GM12878 (cell line): Measurements from ENCODE around the gene ZNF581. TPM values are rescaled to one million over a fixed set of nuclear protein-coding genes. Genes with fewer than 3 reads are reported as not detected.

Source experiments
- ASH2L ChIP-seq: fragments of 300-600, 200-600 bp; sonication (generic); IDR thresholded peaks from 2 replicates; pipeline ENCODE4 v1.6.1; 2017; ENCODE audit warnings: low read depth, mild to moderate bottlenecking, borderline replicate concordance
- BRCA1 ChIP-seq: IDR thresholded peaks from 2 replicates; pipeline ENCODE4 v1.6.1; 2011; ENCODE audit warnings: low read depth, low read length, improper control_type of control experiment
- CHD1 ChIP-seq: IDR thresholded peaks from 2 replicates; pipeline ENCODE4 v1.6.1; 2012; ENCODE audit warnings: low read depth, low read length, improper control_type of control experiment
- IRF5 ChIP-seq: fragments of 450-650 bp; IDR thresholded peaks from 2 replicates; pipeline ENCODE4 v1.6.1; 2017; ENCODE audit warnings: borderline replicate concordance
- RELA ChIP-seq: fragments of 450-650 bp; IDR thresholded peaks from 2 replicates; pipeline ENCODE4 v1.8.0; 2014; ENCODE audit warnings: borderline replicate concordance; ENCODE audit not compliant: partially characterized antibody
- RELB ChIP-seq: fragments of 450-650 bp; IDR thresholded peaks from 2 replicates; pipeline ENCODE4 v1.6.1; 2017; ENCODE audit warnings: low read depth, mild to moderate bottlenecking, moderate library complexity
- RFX5 ChIP-seq: IDR thresholded peaks from 2 replicates; pipeline ENCODE4 v1.6.1; 2011; ENCODE audit warnings: low read depth, low read length, improper control_type of control experiment
- SRF ChIP-seq, 2 experiments: IDR thresholded peaks; 2 replicates each; pipeline ENCODE4 v1.6.1; 2011; ENCODE audit warnings: low read depth in 2 of 2, low read length in 2 of 2, mild to moderate bottlenecking in 1 of 2, moderate library complexity in 1 of 2
- SUPT20H ChIP-seq: IDR thresholded peaks from 2 replicates; pipeline ENCODE4 v1.6.1; 2011; ENCODE audit warnings: low read depth, mild to moderate bottlenecking, low read length, moderate library complexity, borderline replicate concordance; ENCODE audit not compliant: control insufficient read depth
- ZNF274 ChIP-seq: IDR thresholded peaks from one replicate; pipeline ENCODE4 v1.8.0; 2011; ENCODE audit not compliant: insufficient read length, insufficient read depth
- polyA plus RNA-seq, 11 experiments: library from polyadenylated mRNA; depleted of rRNA in 4 of 11; unstranded in 6 of 11; stranded (reverse) in 5 of 11; fragments of >200 nt; fragmentation: Nextera tagmentation in 4 of 11; fragmentation: Illumina TruSeq in 1 of 11; extraction: Ambion mirVana in 4 of 11; extraction: Trizol in 1 of 11; gene quantifications; 1 replicate in 1 of 11; 2 replicates in 10 of 11; pipeline versions ENCODE4 v1.2.1 to v1.2.3, GENCODE V29; 2011 to 2016; ENCODE audit warnings: inconsistent platforms in 2 of 11, missing spikeins in 2 of 11, low read depth in 1 of 11
- total RNA-seq, 4 experiments: library from RNA; depleted of rRNA in 3 of 4; stranded (reverse); fragments of >200 nt in 3 of 4; fragmentation: Illumina TruSeq in 1 of 4; extraction: Trizol in 1 of 4; gene quantifications; 2 replicates each; pipeline versions ENCODE4 v1.2.1 to v1.2.3, GENCODE V29; 2013 to 2021

Gene ZNF581
- total and polyA plus RNA-seq, 10 of the 15 experiments (the other 5 are each of a cell fraction or from before 2014, with no cell fraction given) = 4.7 to 45.4 (median 22.2) TPM

DNA sequence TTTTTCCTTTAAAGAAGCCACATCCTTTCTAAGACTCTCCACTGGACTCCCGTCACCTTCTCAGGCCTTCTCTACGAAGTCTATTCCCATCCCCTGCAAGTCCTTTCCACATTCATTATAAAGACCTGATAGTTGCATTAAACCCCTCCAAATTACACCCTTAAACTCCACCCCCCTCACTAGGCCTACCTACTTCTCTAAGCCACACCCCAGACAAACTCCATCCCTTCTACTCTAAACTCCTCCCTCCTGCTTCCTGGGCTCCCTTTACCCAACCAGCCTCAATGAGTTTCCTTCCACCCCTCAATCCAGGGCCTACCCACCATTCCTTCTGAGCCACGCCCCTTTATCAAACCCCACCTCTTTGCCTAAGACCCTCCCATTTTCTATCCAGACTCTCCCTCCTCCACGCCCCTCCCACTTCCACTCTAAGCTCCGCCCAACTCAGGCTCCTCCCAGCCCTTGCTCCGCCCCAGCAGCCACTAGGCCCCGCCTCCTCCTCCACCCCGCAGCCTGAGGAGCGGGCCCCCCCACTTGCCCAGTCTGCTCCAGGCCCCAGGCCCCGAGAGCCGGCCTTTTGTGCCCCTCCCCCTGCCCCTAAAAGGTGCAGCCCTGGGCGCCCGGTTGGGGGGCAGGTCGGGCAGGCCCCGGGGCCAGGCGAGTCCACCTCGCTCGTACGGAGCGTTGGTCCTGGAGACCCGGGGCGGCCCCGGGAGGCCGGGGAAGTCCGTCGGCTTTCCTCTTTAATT is 44.6 kb upstream of the ZNF581 start (continued):
- TF ChIP-seq SRF (IDR thresholded peaks at IDR 0.05; ENCODE audit: low read depth in 2 of 2, low read length in 2 of 2) = no peak
- peak; percentile 92 for TF ChIP-seq ASH2L
- no peak for TF ChIP-seq RELA
- no peak for TF ChIP-seq ZNF274
- no peak for TF ChIP-seq IRF5
- no peak; the same call in 1 of the 2 replicates for TF ChIP-seq RELB
- no peak for TF ChIP-seq SUPT20H
- peak; percentile 83 for TF ChIP-seq CHD1
- TF ChIP-seq RFX5 = 0 out of 2 replicates have a peak, but pooled peaks have one; percentile 10
- TF ChIP-seq BRCA1 = no peak
